Fibroblast of lung (primary cell): ENCODE results near the gene YBX1. TPM values are rescaled to one million over a fixed set of nuclear protein-coding genes. Genes with fewer than 3 reads are reported as not detected.

Source experiments
- DNase-seq, 2 donors: peaks; one replicate each; pipeline versions ENCODE4 v3.0.0 to v3.0.0-alpha.2; 2010; ENCODE audit warnings: low read depth in 2 of 2
- H2AFZ ChIP-seq: 2 replicates; pipeline ENCODE4 v1.5.1; 2012; ENCODE audit warnings: low read length, control low read depth, inconsistent platforms
- H3K27ac ChIP-seq: 2 replicates; pipeline ENCODE4 v1.5.1; 2011; ENCODE audit warnings: low read length, control low read depth; ENCODE audit not compliant: insufficient read depth
- H3K27me3 ChIP-seq: 2 replicates; pipeline ENCODE4 v1.5.1; 2011; ENCODE audit warnings: mild to moderate bottlenecking, low read length; ENCODE audit not compliant: control insufficient read depth, insufficient read depth
- H3K36me3 ChIP-seq: 2 replicates; pipeline ENCODE4 v1.5.1; 2011; ENCODE audit warnings: low read length; ENCODE audit not compliant: control insufficient read depth, insufficient read depth
- H3K4me1 ChIP-seq: 2 replicates; pipeline ENCODE4 v1.5.1; 2011; ENCODE audit warnings: low read length; ENCODE audit not compliant: control insufficient read depth, insufficient read depth; ENCODE audit errors: extremely low read depth
- H3K4me2 ChIP-seq: 2 replicates; pipeline ENCODE4 v1.5.1; 2011; ENCODE audit warnings: low read length, control low read depth; ENCODE audit not compliant: insufficient read depth; ENCODE audit errors: extremely low read depth
- H3K4me3 ChIP-seq, 4 experiments: fragments of 200-600 bp in 1 of 4; sonication (generic) in 1 of 4; replicated peaks in 1 of 4; 2 replicates each; pipeline ENCODE4 v1.5.1; 2011 to 2016; ENCODE audit warnings: low read length in 4 of 4, low read depth in 3 of 4, mild to moderate bottlenecking in 3 of 4, control low read depth in 2 of 4, inconsistent platforms in 1 of 4, mixed read lengths in 1 of 4; ENCODE audit not compliant: insufficient read depth in 1 of 4; ENCODE audit errors: control extremely low read depth in 1 of 4
- H3K79me2 ChIP-seq: 2 replicates; pipeline ENCODE4 v1.5.1; 2012; ENCODE audit warnings: mild to moderate bottlenecking, low read length, inconsistent platforms; ENCODE audit not compliant: control insufficient read depth, insufficient read depth
- H3K9ac ChIP-seq: 2 replicates; pipeline ENCODE4 v1.5.1; 2011; ENCODE audit warnings: mild to moderate bottlenecking, low read length, control low read depth; ENCODE audit not compliant: insufficient read depth
- H3K9me3 ChIP-seq: 2 replicates; pipeline ENCODE4 v1.5.1; 2012; ENCODE audit warnings: low read depth, low read length; ENCODE audit not compliant: control insufficient read depth, insufficient read depth
- H4K20me1 ChIP-seq: 2 replicates; pipeline ENCODE4 v1.5.1; 2011; ENCODE audit warnings: low read length; ENCODE audit not compliant: control insufficient read depth, insufficient read depth; ENCODE audit errors: extremely low read depth
- EZH2 ChIP-seq: IDR thresholded peaks from 2 replicates; pipeline ENCODE4 v1.5.1; 2012; ENCODE audit warnings: low read length, control low read depth, mild to moderate bottlenecking; ENCODE audit errors: missing control alignments
- polyA plus RNA-seq, 2 donors: library from polyadenylated mRNA; depleted of rRNA in 1 of 2; stranded (reverse) in 1 of 2; unstranded in 1 of 2; fragments of >200 nt; gene quantifications; 2 replicates each; pipeline ENCODE4 v1.2.1, GENCODE V29; 2011 to 2012; ENCODE audit warnings: missing spikeins in 1 of 2
- total RNA-seq: library from RNA; depleted of rRNA; stranded (reverse); fragments of >200 nt; gene quantifications from 2 replicates; pipeline ENCODE4 v1.2.1, GENCODE V29; 2014
- TF ChIP-seq, protein P1 (sequence below), 2 donors: IDR thresholded peaks in 1 of 2; conservative IDR thresholded peaks in 1 of 2; 1 replicate in 1 of 2; 2 replicates in 1 of 2; pipeline ENCODE4 v1.5.1; 2011 to 2012; ENCODE audit warnings: low read length in 2 of 2, control low read depth in 1 of 2, inconsistent platforms in 1 of 2, low read depth in 1 of 2, mild to moderate bottlenecking in 1 of 2

The YBX1 gene
- total and polyA plus RNA-seq, 2 donors (not counting 1 experiment from before 2014, with no cell fraction given), result 795 to 799 TPM

DNA sequence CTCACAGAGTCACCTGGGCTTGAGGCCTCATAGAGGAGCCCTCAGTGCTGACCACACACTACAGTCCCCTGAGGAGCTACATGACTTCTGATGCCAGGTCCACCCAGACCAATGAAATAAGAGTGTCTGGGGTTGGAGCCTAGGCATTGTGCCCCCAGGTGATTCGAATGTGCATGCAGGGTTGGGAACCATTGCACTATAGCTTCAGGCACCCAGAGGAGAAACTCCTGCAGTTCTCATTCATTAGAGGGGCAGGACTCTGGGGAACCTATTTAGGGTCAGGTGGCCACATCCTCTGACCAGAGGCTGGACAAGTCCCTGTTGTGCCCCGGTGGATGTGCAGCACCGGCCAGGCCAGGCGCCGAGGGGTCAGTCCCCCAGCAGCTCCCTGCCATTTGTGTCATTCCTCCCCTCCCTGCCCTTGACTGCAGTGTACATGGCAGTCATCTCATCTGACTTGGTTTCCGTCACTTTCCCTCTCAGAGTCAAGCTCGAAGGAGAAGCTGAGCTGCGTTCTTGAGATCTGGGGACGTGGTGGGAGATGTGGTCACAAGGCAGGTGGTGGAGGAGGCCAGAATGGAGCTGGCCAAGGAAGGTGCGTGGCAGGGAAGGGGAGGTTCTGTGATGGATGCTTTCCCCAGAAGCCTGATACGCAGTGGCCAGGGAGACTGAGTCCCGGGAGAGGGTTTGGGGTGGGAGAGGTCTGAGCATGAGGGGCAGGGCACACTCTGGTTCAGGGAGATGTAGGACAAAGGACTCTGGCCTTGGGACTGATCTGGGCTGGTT lies 51.4 kb downstream of the YBX1 start:
- H3K9me3 ChIP-seq, result no peaks in the 10 kb centered on the region
- H4K20me1 ChIP-seq, result no peaks in the 10 kb centered on the region
- no peaks in the 10 kb centered on the region for H3K36me3 ChIP-seq
- DNase-seq, result no peak
- no peak overlapping the region for H3K4me2 ChIP-seq
- H3K27ac ChIP-seq, result no peak overlapping the region
- no peaks in the 10 kb centered on the region for H3K4me1 ChIP-seq
- no peak overlapping the region for H3K9ac ChIP-seq
- H2AFZ ChIP-seq, result no peak overlapping the region
- TF ChIP-seq, protein P1, sequence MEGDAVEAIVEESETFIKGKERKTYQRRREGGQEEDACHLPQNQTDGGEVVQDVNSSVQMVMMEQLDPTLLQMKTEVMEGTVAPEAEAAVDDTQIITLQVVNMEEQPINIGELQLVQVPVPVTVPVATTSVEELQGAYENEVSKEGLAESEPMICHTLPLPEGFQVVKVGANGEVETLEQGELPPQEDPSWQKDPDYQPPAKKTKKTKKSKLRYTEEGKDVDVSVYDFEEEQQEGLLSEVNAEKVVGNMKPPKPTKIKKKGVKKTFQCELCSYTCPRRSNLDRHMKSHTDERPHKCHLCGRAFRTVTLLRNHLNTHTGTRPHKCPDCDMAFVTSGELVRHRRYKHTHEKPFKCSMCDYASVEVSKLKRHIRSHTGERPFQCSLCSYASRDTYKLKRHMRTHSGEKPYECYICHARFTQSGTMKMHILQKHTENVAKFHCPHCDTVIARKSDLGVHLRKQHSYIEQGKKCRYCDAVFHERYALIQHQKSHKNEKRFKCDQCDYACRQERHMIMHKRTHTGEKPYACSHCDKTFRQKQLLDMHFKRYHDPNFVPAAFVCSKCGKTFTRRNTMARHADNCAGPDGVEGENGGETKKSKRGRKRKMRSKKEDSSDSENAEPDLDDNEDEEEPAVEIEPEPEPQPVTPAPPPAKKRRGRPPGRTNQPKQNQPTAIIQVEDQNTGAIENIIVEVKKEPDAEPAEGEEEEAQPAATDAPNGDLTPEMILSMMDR (conservative IDR thresholded peaks at IDR 0.05 in 1 of 2, IDR thresholded peaks at IDR 0.05 in 1 of 2; ENCODE audit: low read depth in 1 of 2, low read length in 2 of 2), result no peak
- TF ChIP-seq EZH2, result no peak
- no peaks in the 10 kb centered on the region for H3K27me3 ChIP-seq
- no peak overlapping the region for H3K4me3 ChIP-seq
- no peaks in the 10 kb centered on the region for H3K79me2 ChIP-seq

DNA sequence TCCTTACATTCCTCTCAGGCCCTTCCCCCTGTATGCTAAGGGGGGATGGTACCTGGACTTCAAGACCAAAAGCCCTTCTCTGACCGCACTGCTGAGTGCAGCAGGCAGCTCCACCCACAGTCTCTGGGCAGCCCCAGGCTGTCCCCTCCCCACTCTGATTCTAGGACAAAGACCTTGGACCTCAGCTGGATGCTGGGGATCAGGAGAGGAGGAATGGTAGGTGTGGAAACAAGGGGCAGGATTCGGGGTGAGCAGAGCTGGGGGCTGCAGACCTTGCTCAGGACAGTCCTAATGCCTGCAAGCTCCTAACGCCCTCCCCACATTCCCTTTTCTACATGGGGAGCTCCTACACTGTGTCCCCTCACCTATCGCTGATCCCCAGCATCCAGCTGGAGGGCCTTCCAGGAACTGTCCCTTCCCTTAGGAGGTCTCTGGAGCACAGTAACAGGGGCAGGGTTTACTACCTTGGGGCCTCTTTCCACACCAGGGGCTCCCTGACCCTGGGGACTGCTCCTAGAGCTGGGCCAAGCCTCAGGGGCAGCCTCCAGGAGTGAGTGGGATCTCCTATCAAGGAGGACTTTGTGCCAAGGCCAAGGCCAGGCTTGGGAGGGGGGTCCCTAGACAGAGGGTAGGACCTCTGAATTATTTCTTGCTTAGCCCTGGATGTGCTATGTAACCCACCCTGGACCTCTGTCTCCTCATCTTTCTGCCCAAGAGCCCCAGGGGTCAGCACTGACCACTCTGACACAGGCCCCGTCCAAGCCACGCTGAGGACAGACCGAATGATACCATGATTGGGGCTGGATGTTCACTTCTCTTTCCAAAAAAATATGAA lies 52.2 kb downstream of the YBX1 start:
- DNase-seq, result no peak

DNA sequence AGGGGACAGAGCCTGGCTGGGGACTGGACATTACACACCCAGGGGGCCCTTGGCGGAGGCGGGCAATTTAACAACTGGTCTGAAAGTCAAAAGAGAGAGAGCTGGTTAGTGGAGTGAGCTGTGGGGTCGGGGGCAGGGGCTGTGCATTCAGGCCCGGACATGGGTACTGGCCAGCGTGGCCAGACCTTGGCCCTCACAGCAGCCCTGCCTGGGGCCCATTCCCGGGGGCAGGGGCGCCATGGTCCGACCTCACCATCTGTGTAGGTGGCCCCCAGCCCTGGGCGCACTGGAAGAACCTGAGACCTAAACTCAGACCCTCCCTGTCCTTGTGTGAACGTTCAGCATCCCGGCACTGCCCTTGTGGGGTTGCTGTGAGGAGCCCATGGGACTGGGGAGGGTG lies 52.8 kb downstream of the YBX1 start:
- Histone ChIP-seq H3K4me2 (no peak overlapping the region), H3K36me3 (no peaks in the 10 kb centered on the region), H3K79me2 (no peaks in the 10 kb centered on the region), H3K4me3 (no peak overlapping the region), H3K4me1 (no peaks in the 10 kb centered on the region), H3K9ac (no peak overlapping the region), H3K9me3 (no peaks in the 10 kb centered on the region), H2AFZ (no peak overlapping the region), H4K20me1 (no peaks in the 10 kb centered on the region), H3K27ac (no peak overlapping the region), H3K27me3 (no peaks in the 10 kb centered on the region)
- TF ChIP-seq EZH2, result no peak
- TF ChIP-seq, protein P1 (conservative IDR thresholded peaks at IDR 0.05 in 1 of 2, IDR thresholded peaks at IDR 0.05 in 1 of 2; ENCODE audit: low read depth in 1 of 2, low read length in 2 of 2), result no peak
- DNase-seq, result no peak

More for the DNA sequence above, 52.2 kb downstream of the YBX1 start:
- Histone ChIP-seq H4K20me1 (no peaks in the 10 kb centered on the region), H3K4me2 (no peak overlapping the region), H3K4me3 (no peak overlapping the region), H3K4me1 (no peaks in the 10 kb centered on the region), H3K36me3 (no peaks in the 10 kb centered on the region), H3K27ac (no peak overlapping the region), H3K27me3 (no peaks in the 10 kb centered on the region), H2AFZ (no peak overlapping the region), H3K9ac (no peak overlapping the region), H3K79me2 (no peaks in the 10 kb centered on the region), H3K9me3 (no peaks in the 10 kb centered on the region)
- no peak for TF ChIP-seq EZH2
- TF ChIP-seq, protein P1 (conservative IDR thresholded peaks at IDR 0.05 in 1 of 2, IDR thresholded peaks at IDR 0.05 in 1 of 2; ENCODE audit: low read depth in 1 of 2, low read length in 2 of 2), result no peak
